HTR-8/SVneo (cell line): ENCODE measurements around the gene POLK.
"Not testable (repeated sequence)": the region's sequence is repeated elsewhere in the genome, so short reads cannot be mapped to it uniquely, and the experiment has no call there.

ENCODE experiments used
- DNase-seq: peaks from one replicate; pipeline ENCODE4 v3.0.0; 2011; ENCODE audit warnings: low spot score, mixed read lengths; ENCODE audit not compliant: insufficient read length
- FAIRE-seq: peaks from 2 replicates; lab custom pipeline; 2011; peaks lifted over from hg19 to GRCh38; lab: Jason Lieb, UNC

Gene POLK

DNA sequence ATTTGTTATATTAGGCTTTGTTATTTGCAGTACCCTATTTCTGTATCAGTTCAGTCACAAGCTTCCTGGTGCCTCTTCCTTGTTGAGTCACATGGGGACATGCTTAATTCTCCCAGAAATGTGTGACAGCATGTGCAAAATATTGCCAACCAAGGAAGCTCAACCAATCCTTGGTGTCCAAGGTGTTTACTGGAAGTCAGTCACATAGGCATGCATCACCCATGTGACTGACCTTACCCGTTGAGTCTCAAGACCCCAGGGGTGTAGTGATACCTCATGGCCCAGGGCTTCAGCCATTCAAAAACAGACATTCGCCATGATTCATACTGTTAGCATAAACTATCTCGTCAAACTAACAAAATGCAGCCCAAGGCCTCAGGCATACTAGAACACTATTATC is 90.3 kb downstream of the POLK start:
- FAIRE-seq (peak; percentile 59), DNase-seq (peak; percentile 18)

DNA sequence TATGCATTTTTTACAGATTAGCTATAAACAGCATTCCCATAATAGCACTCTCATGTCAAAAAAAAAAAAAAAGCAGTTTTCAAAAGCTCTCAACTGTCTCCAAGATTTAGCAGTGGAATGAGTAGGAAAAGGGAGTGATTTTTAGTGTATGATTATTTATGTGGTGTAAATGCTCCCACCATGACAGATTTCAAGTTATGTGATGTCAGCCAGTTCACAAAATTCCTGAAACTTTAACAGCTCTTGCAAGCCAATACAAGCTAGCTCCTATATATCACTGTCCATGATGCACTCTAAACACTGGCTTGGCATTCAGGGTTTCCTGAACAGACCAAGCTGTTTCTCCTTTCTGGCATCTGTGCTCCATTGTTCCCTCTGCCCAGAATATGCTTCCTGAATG is 91.7 kb downstream of the POLK start:
- DNase-seq: no peak
- FAIRE-seq: no peak

DNA sequence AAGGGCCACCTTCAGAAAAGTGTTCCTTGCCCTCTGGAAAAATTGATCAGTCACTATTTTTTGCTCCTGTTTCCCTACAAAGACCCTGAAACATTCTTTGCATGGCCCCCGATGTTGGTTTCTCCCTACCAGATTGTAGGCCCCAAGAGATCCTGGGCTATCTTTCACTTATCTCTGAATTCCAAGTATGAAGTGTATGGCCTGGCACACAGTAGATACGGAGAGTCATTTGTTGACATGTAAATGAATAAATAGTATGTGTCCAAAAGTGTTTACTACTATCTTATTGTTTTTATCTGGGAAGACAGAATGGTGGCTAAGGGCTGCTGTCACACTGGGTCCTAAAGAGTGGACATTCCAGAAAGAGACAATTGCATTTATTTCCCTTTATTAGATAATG is 92.1 kb downstream of the POLK start:
- no peak for DNase-seq
- no peak for FAIRE-seq

DNA sequence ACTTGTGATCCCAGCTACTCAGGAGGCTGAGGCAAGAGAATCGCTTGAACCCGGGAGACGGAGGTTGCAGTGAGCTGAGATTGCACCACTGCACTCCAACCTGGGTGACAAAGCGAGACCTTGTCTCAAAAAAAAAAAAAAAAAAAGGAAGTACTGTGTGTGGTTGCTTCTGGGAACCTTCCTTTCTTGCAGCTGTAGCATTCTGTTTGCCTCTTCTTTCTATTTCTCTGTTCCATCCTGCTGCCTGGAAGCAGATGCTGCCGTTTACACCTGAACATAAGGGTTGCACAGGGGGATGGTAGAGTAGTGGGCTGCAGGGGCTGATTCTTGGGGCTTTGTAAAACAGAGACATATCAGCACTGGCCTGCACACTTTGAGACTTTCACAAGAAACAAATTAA is 95.7 kb downstream of the POLK start:
- FAIRE-seq, DNase-seq: not testable (repeated sequence)

DNA sequence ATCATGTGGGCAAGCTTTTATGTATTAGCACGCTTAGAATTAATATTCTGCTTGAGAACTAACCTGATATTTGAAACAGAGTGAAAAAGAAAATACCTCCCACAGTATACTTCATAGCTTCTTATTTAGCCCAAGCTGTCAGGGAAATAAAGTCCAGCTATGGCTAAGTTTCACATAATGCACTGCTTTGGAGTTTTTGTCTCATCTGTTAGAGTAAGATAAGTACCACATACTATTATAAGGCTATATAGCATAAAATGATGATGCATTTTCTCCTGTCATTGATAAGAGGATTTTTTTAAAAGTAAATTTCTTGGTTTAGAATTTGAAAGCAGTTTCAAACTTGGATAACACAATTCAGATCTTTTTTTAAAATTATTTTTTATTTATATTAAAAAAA is 97.2 kb downstream of the POLK start:
- FAIRE-seq (no peak), DNase-seq (no peak)

DNA sequence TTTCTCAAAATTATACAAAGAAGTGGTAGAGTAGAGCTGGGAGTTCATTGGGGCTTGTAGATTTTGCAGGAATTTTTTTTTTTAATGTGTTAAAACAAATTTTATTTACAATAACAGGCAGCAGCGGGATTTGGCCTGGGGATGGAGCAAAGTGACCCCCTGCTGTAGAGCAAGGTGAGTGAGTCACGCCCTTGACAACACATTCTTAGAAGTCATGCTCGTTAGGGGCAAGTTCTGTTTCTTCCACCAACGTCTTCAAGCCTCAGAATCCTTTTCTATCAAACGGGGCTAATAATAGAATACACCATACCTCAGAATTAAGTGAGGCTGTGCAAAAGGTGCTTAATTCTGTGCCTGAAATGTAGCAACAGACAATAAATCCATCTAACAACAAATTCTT is 98.5 kb downstream of the POLK start:
- FAIRE-seq (no peak), DNase-seq (no peak)

DNA sequence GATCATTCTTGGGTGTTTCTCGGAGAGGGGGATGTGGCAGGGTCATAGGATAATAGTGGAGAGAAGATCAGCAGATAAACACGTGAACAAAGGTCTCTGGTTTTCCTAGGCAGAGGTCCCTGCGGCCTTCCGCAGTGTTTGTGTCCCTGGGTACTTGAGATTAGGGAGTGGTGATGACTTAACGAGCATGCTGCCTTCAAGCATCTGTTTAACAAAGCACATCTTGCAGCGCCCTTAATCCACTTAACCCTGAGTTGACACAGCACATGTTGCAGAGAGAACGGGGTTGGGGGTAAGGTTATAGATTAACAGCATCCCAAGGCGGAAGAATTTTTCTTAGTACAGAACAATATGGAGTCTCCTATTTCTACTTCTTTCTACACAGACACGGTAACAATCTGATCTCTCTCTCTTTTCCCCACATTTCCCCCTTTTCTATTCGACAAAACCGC is 99.2 kb downstream of the POLK start:
- DNase-seq, FAIRE-seq: not testable (repeated sequence)

DNA sequence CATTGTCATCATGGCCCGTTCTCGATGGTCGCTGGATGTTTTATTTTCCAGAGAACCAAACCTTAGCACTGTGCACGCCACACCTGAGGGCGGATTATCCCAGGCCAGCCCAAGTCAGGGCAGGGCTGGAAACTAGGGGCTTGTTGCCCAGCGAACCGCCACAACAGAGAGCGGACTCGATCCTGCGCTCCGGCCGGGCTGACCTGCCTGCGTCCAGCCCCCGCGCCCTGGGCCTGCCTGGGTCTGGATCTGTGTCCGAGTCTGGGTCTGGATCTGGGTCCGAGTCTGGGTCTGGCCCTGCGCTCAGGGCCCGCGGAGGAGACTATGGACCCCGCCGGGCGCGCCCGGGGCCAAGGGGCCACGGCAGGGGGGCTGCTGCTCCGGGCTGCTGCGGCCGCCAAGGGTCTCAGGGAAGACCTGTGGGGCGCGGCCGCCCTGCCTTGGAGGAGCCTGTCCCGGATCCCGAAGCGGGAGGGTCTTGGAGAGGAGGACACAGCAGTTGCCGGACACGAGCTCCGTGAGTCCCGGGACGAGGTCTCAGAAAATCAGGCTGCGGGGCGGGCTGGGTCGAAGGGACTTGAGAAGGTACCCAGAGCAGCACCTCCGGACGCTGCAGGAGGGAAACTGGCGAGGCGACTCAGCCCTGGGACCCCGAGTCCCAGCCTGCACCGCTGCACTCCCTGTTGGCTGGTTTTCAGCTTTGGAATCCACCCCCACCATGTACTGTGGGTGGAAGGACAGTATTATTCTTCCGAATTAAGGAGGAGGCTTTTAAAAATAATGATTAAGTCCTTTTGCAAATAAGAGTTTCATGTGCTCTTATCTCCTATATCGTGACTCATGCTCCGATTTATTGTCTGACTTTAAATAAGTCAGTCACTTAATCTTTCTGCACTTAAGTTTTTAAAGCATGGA is 99.9 kb downstream of the POLK start, which contains the start of gene ANKDD1B:
TSS of gene ANKDD1B (plus strand) at position 143 of the 915 bp plus-strand sequence. CDS start at position 325, 182 bp downstream.
- FAIRE-seq: no peak
- DNase-seq: no peak

DNA sequence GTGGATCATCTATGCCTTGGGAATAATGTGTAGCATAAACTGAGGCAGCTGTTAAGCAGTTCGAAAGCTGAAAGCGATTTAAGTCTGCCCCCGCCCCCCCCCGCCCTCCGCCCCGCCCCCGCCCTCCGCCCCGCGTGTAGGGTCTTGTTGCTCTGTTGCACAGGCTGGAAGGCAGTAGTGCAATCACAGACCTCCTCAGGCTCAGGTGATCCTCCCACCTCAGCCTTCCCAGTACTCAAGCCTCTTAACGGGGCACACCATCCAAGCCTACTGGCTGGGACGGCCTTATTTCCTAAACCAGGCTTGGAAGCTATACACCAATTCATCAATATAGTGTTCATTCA is 100.5 kb downstream of the POLK start:
- DNase-seq (no peak), FAIRE-seq (no peak)

DNA sequence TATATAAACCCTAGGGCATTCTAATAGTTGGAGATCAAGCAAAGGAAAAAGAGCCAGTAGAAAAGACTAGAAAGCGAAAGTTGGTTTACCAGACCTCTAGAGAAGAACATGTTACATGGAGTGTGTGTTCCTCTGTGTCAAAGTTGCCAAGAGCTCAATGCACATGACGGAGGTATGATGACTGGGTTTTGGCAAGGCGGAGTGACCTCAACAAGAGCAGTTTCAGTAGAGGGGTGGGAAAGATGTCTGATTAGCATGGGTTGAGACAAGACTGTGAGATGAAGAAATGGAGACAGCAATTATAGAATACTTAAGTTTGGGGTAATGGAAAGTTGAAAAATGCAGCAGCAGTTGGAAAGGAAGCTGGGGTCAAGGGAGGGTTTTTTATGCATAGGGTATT is 101.2 kb downstream of the POLK start:
- no peak for DNase-seq
- FAIRE-seq: no peak

DNA sequence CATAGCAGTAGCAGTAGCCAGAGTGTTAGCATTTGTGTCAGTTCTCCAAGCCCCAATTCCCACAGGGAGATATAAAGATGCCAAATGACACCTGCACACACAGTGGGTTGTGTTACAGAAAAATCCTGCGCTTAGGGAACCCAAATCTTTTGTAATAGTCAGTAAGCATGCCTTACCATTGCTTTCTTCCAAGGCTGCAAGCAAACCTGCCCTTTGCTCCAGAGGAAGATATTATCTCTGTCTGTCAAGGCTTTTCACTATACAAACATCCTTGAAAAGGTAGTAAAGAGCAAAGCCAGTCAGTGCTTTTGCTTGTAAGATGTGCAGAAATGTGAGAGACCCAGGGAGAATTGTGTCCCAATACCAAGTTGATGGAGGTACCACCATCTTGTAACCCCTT is 102.5 kb downstream of the POLK start:
- DNase-seq (no peak), FAIRE-seq (no peak)

DNA sequence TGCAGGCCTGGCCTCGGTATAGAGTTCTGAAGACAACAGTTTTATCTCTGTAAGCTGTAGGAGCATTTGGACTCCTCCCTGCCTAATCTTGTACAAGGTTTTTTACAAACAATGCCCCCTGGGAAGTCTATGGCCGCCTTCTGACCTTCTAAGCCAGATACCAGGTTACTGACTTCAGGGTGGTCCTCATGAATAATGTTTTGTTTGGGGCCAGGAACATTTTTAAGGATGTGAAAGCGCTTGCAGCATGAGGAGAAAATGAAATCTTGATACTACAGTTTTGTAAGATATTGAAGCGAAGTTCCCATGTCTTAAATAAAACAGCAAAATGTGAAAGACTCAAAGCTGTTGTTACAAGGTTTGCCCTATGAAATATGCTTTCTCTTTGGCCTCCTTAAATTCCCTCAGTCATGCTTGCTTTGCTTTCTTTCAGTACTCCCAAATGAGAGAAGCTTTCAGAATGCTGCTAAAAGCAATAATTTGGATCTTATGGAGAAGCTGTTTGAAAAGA is 104.7 kb downstream of the POLK start:
- DNase-seq (no peak), FAIRE-seq (no peak)

DNA sequence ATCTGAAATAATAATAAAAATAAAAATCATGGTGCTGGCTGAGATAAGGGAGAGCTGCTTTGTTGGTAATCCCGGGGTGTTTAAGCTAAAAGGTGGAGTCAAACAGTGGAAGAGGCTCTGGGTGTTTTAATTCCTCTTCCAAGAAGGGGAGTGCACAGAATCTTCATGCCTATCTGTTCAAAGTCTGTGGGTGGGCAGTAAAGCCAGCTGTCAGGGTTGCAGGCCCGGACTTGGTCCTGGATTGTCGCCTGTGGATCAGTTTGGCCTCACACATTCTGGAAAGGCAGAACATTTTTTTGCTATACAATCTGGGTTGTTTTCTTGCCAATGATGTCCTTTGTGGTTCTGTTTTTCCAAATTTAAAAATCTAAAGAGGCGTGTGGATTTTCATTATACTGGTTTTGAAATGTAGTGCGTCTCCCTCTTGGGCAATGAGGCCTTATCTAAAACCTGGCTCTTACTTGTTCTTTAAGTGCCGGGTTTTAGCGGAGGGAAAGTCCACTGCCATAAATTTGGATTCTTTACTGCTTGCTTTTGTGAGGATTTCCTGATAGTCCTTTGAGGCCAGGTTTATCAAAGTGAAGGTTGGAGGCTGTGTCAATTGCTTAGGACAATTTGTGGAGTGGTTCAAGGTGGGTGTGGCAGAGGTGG is 105.4 kb downstream of the POLK start:
- no peak for FAIRE-seq
- DNase-seq: no peak

DNA sequence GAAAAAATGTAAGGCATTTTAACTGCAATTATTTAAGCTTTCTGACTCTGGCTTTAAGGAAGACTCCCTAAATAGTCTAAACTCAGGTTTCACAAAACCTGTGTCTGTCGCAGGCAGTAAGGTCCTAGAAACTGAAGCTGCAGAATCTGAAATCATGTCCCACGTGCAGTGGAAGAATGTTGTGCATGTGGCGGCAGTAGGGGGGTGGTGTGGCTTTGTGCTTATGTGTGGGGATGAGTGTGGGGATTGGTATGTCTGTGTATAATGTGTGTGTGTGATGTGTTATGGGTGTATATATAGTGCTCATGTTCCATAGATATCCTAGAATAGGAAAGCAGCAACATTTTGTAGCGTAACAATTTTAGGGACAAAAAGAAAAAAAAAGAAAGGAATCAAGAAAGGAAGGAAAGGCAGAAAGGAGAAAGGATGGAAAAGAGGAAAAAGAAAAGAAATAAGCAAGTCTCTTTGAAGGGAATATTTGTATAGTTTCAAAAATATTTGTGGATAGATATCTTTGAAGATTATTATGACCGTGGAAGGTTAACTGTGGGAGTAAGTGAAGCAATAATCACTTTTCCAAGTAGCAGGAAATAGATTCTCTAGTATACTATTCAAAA is 106.2 kb downstream of the POLK start:
- DNase-seq (no peak), FAIRE-seq (no peak)

DNA sequence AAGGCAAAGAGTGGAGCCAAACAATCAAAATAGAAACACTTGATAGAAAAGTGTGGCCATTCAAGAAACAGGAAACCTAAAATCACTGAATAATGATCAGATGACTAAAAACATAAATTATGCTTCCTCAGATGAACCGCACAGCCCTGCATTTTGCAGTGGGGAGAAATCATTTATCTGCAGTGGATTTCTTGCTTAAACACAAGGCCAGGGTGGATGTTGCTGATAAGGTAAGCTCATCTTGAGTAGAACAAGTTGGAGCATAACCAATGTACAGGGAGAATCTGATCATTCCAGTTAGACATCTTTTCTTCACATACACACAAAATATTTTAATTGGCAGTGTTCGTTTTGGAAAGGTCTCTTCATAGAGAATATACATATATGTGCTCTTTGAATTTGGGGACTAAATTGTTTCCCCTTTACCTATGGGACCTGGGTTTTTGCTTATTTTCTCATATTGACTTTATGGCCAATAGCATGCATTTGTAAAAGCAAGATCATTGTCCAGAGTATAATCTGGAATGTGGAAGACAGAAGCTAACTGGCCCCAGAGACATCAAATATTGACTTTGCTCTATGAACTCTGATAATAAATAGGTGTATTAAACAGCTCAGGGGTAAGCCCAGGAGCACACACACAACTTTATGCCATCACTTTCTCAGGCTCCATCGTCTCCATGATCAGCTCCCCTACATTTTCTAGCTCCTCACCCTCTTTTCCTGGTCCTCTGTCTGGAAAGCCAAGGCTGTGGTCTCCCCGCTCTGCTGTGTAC is 108.7 kb downstream of the POLK start:
- DNase-seq (no peak), FAIRE-seq (no peak)

DNA sequence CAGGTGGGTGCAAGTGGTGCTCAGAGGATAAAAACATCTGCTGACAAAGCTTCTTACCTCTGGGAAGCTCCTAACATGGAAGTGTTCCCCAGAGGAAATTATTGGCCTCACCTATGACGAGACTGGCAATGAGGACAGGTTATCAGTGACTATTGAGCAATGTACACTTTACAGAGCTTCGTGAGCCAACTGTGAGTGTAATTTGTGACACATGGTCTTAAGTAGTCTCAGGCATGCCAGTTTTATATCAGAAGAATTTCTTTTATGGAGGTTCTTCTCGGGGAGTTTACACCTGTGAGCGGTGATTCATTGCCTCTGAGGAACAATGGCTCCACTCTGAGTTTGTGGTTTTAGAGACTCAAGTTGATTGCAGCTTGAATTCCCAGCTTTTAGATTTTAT is 110.9 kb downstream of the POLK start:
- no peak for FAIRE-seq
- no peak for DNase-seq

DNA sequence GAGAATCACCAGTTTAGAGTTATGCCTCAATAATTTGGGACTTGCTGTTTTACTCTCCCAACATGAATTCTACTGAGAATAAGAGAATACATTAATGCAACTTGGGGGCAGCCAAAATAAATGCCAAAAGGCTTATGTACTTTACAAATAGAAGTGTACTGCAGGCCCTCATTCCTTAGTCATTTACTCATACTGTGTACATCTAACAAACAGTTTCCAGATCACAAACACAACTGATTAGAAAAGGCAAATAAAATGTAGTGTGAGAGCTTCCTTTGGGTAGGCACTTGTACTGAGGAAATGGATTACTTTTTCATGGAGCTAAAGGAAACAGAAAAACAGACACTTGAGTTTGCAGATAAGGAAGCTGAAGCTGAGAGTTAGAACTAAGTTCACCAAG is 112.2 kb downstream of the POLK start:
- DNase-seq: no peak
- FAIRE-seq: no peak

DNA sequence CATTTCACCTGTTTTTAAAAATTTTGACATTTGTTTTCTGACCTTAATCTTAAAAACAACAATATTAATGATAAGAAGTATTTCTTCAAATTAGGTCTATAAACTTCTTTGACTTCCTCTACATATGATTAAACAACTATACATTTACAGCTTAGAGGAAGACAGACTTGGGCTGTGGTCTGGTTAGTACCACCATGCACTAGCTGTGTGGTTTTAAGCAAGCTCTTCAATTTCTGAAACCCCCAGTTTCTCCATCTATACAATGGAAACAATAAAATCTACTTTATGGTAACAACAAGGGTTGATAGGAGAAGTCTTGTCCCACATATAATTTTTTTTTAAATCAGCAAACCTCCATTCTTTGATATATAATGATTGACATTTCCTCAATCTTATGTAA is 115.3 kb downstream of the POLK start:
- no peak for DNase-seq
- no peak for FAIRE-seq

DNA sequence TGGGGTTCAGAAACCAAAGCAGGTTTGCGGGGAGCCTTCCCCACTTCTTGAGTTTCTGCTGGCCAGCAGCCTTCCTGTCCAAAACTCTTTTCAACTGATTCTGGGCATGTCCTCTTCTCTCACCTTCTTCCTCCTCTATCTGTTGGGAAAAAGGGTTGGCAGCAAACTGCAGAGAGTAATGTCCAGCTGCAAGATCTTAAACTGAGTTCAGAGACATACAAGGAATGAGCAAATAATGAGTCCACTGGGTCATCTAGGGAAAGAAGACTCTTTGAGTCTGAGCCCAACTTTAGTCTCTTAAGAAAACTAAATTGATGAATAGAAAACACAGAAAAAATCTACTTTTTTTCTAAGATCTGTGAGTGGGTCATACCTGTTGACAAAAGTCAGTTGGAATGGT is 116.1 kb downstream of the POLK start:
- FAIRE-seq: no peak
- no peak for DNase-seq

DNA sequence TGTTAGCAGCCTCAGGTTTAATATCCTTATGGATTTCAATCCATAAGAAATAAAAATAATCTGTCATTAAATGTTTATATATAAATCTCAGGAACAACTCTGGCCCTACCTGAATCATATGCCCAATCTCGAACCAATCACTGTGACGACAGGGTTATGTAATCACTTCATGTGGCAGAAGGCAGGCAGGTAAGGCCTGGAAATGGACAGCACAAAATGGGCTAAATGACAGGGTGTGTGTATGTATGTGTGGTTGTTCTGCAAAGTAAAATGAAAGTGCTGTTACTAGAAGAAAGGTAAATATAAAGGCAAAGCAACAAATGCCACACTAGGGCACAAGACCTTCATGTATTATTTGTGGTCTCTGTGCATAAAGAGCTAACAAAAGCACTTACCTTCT is 119.2 kb downstream of the POLK start:
- FAIRE-seq (no peak), DNase-seq (no peak)
